Measurements from ENCODE around the gene SYNPR. TPM values are rescaled to one million over a fixed set of nuclear protein-coding genes. Genes with fewer than 3 reads are reported as not detected.

SYNPR gene
- total and polyA plus RNA-seq, 7 donors: 0.16 to 1.4 (median 0.32) TPM; not detected in 2

DNA sequence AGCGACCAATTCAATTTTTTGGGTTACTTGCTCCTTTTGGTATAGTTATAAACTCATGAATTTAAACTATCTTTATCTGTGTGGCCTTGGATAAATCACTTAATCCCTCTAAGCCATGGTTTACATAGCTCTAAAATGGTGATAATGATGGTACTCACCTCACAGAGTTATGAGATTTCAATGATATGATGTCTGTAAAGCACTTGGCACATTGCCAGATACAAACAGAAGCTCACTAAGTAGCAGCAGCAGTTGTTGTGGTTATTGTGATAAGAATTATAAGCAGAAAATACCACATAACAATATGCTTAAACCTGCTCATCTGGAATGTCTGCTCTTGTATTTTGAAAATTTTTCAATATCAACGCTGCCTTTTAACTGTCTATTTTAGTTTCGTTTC, 189.3 kb downstream of the SYNPR start:
- no peak for DNase-seq
- Histone ChIP-seq H3K9me3 (no peaks in the 10 kb centered on the region), H3K4me1 (no peaks in the 10 kb centered on the region), H3K4me3 (no peak overlapping the region), H3K36me3 (no peaks in the 10 kb centered on the region), H3K27ac (no peak overlapping the region), H3K27me3 (no peaks in the 10 kb centered on the region)
- WGBS, 2 donors: 75 to 78% methylated on average over 3 of the region's 3 CpGs
- intact Hi-C loops (cut with DNase I): no loop called here
- no peak for TF ChIP-seq POLR2A (IDR thresholded peaks at IDR 0.05)
- TF ChIP-seq, protein P1, sequence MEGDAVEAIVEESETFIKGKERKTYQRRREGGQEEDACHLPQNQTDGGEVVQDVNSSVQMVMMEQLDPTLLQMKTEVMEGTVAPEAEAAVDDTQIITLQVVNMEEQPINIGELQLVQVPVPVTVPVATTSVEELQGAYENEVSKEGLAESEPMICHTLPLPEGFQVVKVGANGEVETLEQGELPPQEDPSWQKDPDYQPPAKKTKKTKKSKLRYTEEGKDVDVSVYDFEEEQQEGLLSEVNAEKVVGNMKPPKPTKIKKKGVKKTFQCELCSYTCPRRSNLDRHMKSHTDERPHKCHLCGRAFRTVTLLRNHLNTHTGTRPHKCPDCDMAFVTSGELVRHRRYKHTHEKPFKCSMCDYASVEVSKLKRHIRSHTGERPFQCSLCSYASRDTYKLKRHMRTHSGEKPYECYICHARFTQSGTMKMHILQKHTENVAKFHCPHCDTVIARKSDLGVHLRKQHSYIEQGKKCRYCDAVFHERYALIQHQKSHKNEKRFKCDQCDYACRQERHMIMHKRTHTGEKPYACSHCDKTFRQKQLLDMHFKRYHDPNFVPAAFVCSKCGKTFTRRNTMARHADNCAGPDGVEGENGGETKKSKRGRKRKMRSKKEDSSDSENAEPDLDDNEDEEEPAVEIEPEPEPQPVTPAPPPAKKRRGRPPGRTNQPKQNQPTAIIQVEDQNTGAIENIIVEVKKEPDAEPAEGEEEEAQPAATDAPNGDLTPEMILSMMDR (IDR thresholded peaks at IDR 0.05): no peak
- no peak for TF ChIP-seq POLR2AphosphoS5 (IDR thresholded peaks at IDR 0.05)
- no peak for TF ChIP-seq EP300 (IDR thresholded peaks at IDR 0.05)

DNA sequence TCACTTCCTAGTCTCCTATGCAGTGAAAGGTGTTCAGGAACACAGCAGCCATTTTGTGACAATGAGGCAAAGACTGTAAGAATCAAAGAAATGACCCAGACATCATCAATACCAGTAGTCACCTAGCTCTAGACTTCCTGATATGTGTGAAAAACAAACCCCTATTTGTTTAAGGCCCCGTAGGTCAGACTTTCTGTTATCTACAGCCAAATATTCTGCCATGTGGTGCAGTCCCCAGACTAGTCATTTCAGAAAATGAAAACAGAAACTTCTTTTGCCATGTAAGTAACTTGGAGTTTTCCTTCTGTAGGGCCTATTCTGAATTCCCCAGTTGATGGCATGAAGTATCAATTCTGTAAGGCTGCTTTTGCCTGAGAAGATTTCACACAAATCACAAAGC, 192.6 kb downstream of the SYNPR start:
- H3K27me3 ChIP-seq: no peaks in the 10 kb centered on the region
- no peaks in the 10 kb centered on the region for H3K9me3 ChIP-seq
- TF ChIP-seq POLR2A (IDR thresholded peaks at IDR 0.05) (no peak), POLR2AphosphoS5 (IDR thresholded peaks at IDR 0.05) (no peak), EP300 (IDR thresholded peaks at IDR 0.05) (no peak)
- TF ChIP-seq, protein P1 (IDR thresholded peaks at IDR 0.05): no peak
- WGBS, 2 donors: 55 to 64% methylated on average over 1 of the region's 1 CpG
- no peaks in the 10 kb centered on the region for H3K36me3 ChIP-seq
- H3K27ac ChIP-seq: no peak overlapping the region
- no peak for DNase-seq
- intact Hi-C loops (cut with DNase I): no loop called here
- no peaks in the 10 kb centered on the region for H3K4me1 ChIP-seq
- no peak overlapping the region for H3K4me3 ChIP-seq

DNA sequence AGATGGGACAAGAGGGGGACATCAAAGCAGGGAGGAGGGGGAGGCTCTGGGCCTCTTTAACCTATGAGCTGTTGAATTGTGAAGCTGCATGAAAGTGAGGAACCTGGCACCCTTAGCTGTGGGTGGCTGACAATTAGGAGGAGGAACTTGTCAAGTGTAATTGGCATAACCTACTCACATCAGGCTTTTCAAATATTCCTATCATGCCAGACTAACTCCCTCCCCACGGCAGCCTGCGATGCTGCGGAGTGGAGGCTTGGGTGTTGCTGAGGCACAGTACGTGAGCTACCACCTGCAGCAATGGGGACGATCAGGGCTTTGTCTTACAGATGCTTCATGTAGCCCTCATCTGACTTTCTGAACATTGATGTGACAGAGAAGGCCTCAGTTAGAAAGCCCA, 193.7 kb downstream of the SYNPR start:
- TF ChIP-seq, protein P1 (IDR thresholded peaks at IDR 0.05): no peak
- TF ChIP-seq EP300 (IDR thresholded peaks at IDR 0.05) (no peak), POLR2A (IDR thresholded peaks at IDR 0.05) (no peak), POLR2AphosphoS5 (IDR thresholded peaks at IDR 0.05) (no peak)
- no peak for DNase-seq
- 87 to 93% methylated on average over 5 of the region's 5 CpGs for WGBS, 2 donors
- H3K4me1 ChIP-seq: no peaks in the 10 kb centered on the region
- H3K27ac ChIP-seq: no peak overlapping the region
- intact Hi-C loops (cut with DNase I): no loop called here
- H3K27me3 ChIP-seq: no peaks in the 10 kb centered on the region
- H3K4me3 ChIP-seq: no peak overlapping the region
- H3K36me3 ChIP-seq: no peaks in the 10 kb centered on the region
- H3K9me3 ChIP-seq: no peaks in the 10 kb centered on the region

DNA sequence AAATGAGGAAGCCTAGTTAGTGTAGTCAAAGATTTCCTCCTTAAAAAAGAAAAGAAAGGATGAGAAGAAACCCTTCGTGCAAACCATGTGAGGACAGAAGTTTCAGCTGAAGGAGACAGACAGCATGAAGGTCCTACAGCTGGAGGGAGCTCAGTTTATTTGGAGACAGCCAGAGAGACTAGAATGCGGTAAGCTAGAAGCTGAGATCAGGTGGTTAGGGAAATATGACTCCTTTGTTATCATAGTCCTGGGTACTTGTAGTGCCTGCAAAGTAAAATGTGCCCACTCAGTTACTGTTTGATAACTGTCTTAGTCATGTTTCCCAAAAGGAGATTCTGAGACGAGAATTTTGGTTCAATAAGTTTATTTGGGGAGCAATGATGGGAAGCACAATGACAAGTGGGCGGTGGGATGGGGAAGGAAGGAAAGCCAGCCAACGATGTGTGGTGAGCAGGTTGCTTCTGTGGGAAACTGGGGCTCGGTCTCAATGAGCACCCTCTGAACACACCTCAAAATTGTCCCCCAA, 195.6 kb downstream of the SYNPR start:
- H3K4me1 ChIP-seq: no peaks in the 10 kb centered on the region
- TF ChIP-seq, protein P1 (IDR thresholded peaks at IDR 0.05): no peak
- no peak for TF ChIP-seq POLR2A (IDR thresholded peaks at IDR 0.05)
- TF ChIP-seq POLR2AphosphoS5 (IDR thresholded peaks at IDR 0.05): no peak
- no peak for TF ChIP-seq EP300 (IDR thresholded peaks at IDR 0.05)
- no peaks in the 10 kb centered on the region for H3K9me3 ChIP-seq
- no peaks in the 10 kb centered on the region for H3K36me3 ChIP-seq
- DNase-seq: no peak
- 81 to 90% methylated on average over 6 of the region's 6 CpGs for WGBS, 2 donors
- no peaks in the 10 kb centered on the region for H3K27me3 ChIP-seq
- no peak overlapping the region for H3K4me3 ChIP-seq
- no peak overlapping the region for H3K27ac ChIP-seq
- intact Hi-C loops (cut with DNase I): no loop called here
